Measurements from ENCODE around the gene NEUROD2.
"Not testable (repeated sequence)": the region's sequence is repeated elsewhere in the genome, so short reads cannot be mapped to it uniquely, and the experiment has no call there.

Gene NEUROD2

GRCh38 chr17:39601758-39602532 lies 5.8 kb downstream of the NEUROD2 start:
- no peak for DNase-seq

DNA sequence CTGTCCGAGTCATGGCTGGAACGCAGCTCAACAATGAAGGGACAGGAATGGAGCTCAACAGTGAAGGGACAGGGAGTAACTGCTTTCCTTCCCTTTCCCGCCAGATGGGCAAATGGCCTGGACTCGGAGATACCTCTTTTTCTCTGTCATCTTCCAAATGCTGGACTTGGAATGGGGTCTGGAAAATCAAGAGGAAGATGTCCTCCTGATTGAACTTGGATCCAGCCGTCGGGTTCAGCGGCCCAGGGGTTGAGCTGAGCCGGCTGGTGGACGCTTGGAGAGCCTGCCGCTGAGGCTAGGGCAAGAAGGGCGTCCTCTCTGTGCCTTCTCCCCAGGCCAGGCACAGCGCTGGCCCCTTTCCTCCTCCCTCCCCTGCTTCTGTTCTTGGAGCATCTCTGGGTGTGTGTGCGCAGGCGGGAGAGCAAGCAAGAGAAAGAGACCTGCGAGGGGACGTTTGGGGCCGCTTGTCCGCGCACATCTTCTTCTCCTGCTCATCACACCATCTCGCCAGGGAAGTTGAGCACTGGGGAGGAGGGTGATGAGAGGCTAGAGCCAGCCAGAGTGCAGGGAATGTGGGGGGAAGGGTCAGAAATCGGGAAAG lies 6.6 kb downstream of the NEUROD2 start:
- DNase-seq: no peak

- no peak for DNase-seq
These were observed 7.3 kb downstream of the NEUROD2 start for GRCh38 chr17:39600288-39600996.

- no peak for DNase-seq
These were observed 8.0 kb downstream of the NEUROD2 start for GRCh38 chr17:39599665-39600231.

DNA sequence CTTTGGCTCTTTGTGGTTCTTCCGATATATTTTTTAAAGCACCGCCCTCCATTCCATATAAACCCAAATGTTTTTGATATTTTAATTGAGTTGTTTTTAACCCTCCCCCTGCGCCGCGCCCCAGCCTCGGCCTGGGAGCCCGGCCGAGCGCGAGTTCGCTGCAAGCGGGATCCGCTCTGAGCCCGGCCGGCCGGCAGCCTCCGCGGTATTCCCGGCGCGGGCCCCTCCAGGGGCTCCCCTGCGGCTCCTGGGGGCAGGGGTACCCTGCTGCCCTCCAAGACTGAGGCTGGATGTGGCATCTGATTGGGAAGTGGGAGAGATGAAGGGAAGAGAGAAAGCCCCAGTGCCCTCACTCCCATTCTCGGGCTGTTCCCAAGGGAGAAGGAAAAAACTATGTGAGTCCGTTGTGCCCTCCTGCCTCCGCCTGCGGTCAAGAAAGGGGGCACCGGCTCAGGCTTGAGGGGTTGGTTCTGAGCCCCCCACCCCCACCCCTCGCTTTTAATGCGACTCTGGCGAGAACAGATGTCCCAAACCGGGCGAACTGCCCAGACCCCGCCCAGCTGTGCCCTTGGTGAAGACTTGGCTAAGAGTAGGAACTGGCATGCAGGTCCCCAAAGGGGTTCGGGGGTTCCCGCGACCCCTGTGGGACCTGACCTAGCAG lies 8.6 kb downstream of the NEUROD2 start:
- DNase-seq: peak; percentile 15

DNA sequence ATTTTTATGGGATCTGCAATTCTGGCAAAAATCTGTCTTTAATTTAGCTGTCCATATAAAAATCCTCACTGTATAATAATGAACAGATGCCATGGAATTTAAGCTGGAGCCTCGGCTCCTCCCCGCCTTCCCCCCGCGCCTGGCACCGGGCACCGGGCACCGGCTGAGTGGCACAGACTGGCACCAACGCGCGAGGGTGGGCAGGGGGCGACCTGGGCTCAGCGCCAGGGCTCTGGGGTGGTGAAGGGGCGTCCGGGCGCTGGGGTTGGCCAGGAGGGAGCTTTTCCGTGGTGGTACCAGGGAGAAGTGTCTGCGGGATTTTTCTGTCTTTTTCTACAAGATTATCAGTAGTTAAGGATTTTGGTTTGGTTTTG lies 9.1 kb downstream of the NEUROD2 start:
- DNase-seq: no peak

- DNase-seq: no peak
These were observed 9.7 kb downstream of the NEUROD2 start for GRCh38 chr17:39598047-39598481.

DNA sequence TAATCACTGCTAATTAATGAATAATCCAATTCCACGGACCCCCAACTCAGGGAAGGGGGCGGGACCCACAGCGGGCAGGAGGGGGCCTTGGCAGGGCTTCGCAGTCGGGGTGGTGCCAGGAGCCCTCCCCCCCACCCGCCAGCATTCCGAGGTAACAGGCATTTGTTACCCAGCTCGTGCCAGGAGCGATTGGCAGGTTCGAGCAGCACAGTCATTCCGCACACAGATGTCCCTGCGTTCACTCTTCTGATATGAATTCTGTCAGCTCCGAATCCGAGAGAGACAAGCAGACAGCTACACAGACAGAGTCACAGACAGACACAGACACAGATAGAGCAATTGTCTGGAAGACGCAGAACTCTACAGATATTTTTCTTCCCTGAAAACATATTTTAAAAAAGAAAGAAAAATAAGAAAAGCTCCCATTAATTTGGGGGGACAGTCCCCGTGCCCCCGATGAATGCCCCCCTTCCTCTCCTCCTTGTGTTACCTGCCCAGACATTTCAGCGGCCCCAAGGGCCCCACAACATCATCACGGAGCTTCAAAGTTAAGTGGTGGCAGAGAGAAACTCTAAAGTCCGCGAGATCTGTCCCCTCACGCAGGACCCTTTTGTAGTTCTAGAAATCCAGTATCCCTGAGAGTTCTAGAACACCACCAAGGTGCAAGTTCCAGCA lies 10.2 kb downstream of the NEUROD2 start:
- DNase-seq: no peak

DNA sequence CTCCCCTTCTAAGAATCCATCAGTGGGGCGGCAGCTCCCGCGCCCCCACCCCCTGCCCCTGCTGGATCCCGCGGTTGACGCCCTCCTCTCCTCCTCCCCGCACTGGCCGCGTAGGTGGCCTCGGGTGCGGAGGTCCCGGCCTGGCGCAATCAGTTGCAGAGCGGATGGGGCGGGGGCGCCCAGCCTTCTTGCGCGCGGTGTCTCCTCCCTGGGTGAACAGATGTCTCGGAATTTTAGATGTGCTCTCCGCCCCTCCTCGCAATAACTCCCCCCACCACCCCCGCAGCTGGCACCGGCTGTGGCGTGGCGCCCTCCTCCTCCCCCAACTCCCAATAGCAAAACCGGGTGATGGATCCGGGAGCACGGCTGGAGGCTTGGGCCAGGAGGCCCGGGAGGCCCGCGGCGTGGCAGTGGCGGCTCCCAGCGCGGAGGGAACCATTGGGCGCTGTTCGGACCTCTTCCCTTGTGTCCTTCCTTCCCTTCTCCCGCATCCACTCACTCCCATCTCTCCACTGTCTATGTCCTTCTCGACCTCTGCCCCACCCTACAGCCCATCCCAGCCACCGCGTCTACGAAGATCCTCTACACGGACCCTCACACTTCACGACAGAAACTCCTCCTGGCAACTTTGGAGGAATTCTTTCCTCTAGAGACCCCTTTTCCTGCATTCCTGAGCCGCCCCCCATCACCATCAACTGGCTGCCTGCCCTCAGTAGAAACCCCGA lies 11.0 kb downstream of the NEUROD2 start:
- DNase-seq: no peak

DNA sequence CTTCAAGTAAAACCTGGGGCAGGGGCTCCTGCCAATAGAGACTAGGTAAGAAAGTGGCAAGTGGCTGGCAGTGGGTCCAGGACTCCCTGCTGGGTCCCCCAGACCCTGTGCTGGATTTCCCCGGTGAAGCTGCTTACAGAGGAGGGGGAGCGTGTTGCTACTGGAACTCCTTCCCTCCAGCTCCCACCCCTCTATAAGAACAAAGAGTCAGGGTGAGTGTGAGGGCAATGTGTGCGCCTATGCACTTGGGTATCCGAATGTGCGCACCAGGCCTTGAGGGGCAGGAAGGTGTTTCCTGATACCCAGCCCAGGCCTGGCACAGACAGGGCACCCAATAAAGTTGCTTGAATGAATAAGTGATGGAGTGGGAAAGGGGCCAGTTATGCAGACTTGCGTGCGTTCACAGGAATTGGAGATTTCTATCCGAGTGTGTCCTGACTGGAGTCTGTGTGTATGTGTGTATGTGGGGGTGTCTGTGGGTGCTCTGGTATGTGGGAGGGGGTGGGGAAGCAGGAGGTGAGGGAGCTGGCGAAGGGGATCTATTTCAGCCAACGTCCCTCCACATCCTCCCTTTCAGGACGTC lies 11.7 kb downstream of the NEUROD2 start:
- DNase-seq: no peak

DNA sequence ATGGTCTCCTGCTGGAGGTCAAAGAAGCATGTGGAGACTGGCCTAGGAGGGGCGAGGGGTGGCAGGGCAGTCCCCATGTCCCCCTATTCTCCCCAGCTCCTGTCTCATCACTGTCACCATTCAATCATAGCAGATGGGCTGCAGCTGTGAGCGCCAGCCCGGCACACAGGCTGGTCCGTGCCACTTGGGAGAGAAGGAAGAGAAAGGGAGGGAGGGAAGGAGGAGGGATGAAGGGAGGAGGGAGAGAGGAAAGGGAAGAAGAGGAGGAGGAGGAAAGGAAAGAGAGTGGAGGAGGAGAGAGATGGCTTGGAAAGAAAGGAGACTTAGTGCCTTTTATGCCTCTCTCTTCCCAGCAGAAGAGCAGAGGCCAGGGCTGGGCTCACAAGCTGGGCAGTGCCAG lies 12.4 kb downstream of the NEUROD2 start:
- no peak for DNase-seq

DNA sequence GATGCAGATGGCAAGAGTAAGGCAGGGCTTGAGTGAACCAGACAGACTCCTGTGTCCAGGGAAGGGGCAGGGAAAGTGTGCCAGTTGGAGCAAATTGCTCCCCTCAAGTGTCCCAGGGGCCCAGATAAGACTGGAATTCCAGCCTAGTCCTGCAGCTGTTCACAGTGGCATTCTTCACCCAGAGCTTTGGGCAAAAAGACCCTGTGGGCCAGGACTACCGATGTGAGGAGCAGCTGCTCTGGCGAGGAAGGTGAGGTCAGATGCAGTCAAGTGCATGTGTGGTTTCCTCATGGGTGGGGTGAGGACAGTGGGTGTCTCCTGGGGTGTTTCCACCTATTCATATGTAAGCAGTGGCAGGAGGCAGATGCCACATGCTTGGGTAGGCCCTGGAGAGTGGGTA lies 14.3 kb downstream of the NEUROD2 start:
- DNase-seq: no peak

DNA sequence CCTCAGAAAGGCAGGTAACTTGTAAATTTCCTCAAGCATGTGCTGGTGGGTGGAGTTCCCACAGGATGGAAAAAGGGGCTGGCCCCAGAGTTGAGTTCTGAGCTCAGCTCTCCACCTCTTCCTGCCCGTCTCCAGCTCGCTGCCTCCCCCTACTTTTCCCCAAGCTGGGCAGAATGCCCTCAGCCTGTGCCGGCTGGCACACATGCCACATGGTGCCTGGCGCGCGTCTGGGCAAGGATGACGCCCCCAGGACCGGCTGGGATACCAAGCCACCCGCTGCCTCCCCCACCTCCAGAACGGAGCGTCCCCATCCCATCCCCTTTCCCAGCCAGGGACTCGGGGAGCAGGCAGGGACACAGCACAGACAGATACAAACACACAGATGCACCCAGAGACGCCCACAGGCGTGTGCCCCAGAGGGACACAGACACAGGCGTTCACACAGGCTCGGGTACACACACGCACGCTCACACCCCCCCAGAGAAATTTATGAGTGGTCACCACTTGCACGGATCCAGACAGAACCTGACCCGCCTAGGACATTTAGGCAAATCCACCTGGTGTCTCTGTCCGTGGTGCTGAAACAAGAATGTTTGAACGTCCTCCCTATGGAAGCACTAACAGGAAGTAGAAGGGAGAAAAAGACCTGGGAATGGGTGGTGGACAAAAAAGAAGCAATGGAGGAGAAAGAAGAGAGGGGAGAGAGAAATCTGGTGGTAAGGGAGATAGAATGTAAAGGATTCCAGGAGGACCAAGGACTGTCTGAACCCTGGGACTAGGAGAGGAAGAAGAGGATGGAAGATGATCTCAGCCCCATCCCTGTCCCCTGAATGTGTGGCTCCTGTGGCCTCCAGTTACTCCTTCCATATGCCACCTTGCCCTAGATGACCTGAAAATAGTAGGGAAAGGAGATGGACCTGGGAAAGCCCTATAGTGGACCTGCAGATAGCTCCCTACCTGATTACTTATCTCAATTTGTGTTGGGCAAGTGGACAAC lies 15.5 kb downstream of the NEUROD2 start:
- DNase-seq: no peak

- DNase-seq: not testable (repeated sequence)
These were observed 17.5 kb downstream of the NEUROD2 start for GRCh38 chr17:39590180-39590579.

DNA sequence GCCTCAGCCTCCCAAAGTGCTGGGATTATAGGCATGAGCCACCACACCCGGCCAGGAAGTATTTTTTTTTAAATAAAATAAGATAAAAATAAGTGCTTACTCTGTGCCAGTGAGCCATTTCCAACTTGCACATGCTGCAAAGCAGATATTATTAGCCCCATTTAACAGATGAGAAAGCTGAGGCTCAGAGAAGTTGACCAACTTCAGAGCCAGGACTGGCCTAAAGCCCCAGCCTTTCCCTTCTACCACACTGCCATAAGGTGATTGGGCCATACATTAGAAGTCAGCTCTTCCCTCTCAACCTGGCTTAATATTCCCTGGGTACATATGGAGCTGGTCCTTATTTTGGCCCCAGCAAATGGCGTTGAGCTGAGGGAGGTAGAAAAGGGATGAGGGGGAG lies 25.1 kb downstream of the NEUROD2 start:
- DNase-seq: no peak

- DNase-seq: no peak
These were observed 26.0 kb downstream of the NEUROD2 start for GRCh38 chr17:39581759-39582085.

- no peak for DNase-seq
These were observed 26.5 kb downstream of the NEUROD2 start for GRCh38 chr17:39581071-39581758.

- no peak for DNase-seq
These were observed 27.6 kb downstream of the NEUROD2 start for GRCh38 chr17:39580082-39580468.

DNA sequence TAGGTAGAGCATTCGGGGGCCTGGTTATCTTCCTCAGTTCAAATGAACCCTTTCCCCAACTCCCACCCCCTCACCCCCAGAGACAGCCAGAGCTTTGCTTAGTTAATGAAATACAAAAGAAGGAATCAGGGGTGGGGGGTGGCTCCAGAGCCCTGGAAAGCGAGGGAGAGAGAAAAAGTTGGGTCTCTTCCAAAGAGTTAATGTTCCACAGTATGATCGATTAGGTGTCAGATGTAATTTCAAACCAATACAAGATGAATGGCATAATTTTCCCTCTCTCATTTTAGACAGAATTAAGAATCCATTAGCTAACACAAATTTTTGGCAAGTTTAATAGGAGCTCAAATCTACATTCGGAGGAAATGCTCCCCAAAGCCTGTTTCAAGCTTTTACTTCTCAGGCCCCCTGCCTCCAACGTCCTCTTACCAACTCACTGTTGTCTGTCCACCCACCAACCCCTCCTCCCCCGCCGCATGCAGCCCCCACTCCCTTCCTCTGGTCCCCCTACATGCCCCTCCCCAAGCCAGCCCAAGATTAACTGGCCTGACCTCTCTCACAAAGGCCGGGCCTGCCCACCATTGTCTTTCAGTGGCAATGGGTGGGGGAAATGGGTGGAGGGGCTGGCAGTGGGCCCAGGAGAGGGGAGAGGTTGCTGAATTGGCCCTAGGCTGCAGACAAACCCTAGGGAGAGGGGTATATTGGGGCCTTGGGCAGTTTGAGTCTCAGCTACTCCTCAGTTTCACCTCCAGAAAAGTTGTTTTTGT lies 28.2 kb downstream of the NEUROD2 start:
- DNase-seq: no peak
